ENCODE results near the gene SLIT1. TPM values are rescaled to one million over a fixed set of nuclear protein-coding genes. Genes with fewer than 3 reads are reported as not detected.
A peak's percentile ranks its signal among the peaks of the same experiment; 100 is the strongest.

Gene SLIT1
- total RNA-seq, 2 donors from 2014 or later = 0.06 to 0.25 TPM

DNA sequence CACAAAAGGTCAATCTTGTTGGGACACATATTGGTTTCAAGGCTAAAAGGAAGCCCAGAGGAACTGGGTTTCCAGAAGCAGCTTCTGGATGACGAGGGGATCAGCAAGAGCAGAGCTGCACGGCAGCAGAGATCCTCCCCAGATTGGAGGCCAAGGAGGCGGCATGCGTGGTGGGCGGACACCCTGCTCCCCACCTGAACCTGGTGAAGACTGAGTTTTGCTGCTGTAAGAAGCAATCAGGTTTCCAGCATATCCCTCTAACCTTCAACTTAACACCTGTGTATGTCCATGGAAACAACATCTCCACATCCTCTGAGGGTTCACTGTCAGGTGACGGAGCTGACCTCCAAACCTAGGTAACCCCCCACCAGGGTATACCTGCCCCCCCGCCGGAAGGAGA is 35.1 kb downstream of the SLIT1 start:
- intact Hi-C loops (cut with DNase I, micrococcal nuclease) = no loop called here
- DNase-seq (no peak), ATAC-seq (no peak)

DNA sequence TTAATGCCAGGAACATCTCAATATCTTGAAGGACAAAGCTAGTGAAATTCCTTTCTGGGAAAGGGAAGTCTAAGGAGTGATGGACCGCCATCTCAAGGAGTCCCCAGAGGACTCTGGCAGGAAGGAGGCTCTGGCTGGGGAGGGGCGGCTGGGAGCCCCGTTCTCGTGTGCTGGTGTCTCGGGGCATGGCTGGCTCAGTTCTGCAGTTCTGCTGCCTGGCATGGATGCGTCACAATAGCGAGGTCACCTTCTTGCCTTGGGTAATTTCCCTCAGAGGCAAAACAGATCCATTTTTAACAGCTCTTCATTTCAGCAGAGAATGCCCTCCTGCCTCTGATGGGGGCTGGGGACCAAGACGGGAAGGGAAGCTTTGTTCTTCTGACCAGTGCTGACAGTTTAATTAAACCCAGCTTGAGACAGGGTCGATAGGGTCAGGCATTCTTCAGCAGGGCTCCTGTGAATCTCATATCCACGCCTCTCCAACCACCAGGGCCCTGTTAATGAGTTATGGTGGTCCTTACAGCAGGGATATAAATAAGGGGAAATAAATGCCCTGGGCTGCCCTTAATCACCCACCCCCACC is 35.7 kb downstream of the SLIT1 start:
- intact Hi-C loops (cut with DNase I, micrococcal nuclease) = no loop called here
- ATAC-seq (no peak), DNase-seq (no peak)

DNA sequence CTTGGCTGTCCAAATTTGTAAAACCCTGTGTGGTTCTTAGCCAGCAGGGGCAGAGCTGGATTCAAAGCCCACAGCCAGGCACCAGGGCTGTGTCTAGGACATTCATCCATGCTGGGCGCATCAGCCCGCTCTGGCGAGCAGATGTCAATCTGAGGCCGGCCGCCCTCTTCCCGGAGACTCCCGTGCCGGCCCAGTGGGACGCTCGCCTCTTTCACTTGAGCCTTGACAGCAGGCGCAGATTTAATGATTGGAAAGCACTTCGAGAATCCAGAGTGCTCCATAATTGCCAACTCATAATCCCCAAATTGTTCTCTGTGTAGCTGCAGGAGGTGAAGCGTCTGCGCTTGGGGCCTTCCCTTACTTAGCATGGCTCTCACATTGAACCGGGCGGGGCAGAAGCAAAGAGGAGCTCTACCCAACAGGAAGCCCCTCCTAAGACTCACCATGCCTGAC is 36.7 kb downstream of the SLIT1 start:
- ATAC-seq (no peak), DNase-seq (no peak)
- intact Hi-C loops (cut with DNase I, micrococcal nuclease) = no loop called here

DNA sequence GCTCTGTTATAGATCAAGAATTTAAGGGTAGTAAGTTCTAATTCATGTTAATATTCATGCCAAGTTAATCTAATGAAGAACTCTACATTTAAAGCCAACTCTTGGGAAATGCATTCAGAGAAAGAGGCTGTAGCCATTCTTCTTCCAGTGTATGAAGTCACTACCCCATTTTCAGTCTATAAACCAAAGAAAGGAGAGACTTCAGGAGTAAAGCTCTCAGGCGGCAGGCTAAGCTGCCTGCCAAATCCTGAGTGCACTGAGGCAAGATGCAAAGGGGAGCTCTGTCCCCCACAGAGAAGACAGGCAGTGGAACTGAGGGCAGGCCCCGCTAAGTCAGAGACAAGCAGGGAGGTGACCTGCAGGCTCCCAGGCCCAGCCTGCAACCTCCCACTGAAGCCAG is 41.5 kb downstream of the SLIT1 start:
- DNase-seq (no peak), ATAC-seq (no peak)
- intact Hi-C loops (cut with DNase I, micrococcal nuclease) = no loop called here

DNA sequence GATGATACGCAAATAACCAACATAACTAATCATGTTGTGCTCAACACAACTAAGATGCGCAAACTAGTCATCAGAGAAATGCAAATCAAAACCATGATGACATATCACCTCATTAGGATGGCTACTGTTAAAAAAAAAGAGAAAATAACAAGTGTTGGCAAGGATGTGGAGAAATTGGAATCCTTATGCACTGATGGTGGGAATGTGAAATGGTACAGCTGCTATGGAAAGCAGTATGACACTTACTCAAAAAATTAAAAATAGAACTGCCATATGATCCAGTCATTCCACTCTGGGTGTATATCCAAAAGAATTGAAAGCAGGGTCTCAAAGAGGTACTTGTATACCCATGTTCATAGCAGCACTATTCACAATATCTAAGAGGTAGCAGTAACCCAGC is 42.9 kb downstream of the SLIT1 start:
- ATAC-seq (no peak), DNase-seq (no peak)
- intact Hi-C loops (cut with DNase I, micrococcal nuclease) = no loop called here

DNA sequence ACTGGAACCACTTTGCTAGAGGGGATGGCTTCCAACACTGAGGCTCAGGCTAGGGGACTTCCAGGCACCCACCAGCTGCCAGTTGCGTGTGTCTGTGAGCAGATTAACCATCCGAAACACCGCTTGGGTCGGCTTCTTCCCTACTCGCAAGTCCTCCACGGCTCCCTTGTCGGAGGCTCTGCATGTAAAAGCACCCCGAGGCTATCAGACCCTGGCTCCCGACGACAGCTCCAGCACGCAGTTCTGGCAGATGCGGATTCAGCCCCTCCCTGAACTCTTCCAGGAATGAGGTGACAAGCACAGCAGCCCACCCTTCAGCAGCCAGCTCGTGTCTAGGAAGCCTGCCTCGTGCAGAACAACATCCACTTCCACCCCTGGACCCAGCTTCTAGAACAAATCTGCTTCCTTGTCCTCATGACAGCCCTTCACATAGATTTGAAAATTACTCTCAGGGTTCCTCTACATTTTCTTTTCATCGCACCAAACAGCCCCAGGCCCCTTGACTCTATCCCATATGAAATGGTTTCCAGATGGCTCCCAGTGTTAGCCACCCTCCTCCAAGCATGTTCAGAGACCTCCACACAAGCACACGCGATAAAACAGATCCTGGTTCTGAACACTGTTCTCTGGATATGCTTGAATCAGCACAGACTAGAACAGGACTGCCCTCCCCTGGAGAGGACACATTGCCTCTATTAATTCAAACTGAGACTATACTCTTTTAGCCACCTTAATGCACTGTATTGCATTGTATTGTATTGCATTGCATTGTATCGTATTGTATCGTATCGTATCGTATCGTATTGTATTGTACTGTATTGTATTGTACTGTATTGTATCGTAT is 44.6 kb downstream of the SLIT1 start:
- intact Hi-C loops (cut with DNase I, micrococcal nuclease) = no loop called here
- ATAC-seq (no peak), DNase-seq (no peak)

DNA sequence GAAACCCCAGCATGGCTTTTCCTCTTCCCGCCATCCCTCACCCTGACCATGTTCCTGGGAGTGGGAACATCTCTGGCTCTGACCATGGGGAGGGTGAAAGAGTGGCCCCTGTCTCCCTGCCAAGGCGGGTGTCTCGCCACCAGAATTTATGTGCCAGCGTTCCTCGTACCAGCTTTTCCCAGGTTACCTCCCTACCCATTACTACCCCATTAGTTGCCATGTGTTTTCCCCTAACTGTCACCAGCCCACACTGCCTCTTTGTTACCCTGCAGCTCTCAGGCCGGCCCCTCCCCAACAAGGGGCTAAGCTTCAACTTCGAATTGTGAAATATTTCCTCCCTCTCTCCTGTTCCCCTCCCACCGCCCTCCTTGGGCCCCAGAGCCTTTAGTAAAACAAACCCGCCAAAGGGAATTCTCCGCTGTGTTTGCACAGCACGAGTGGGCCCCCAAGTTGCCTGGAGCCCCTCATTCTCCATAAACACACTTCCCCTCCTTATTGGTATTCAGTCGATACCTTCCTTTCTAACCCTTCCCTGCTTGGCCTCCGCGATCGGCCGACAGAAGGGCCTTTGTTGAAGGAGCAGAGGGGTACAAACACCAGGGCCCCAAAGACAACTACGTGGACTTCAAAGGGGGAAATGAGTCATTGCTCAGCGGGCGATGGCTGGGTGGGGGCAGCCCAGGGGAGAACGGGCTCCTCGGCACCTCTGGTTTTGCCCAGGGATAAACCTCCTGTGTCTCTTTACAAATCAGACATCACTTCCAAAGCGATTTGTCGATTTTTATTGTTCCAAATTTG is 45.5 kb downstream of the SLIT1 start:
- no peak for DNase-seq
- ATAC-seq = no peak

DNA sequence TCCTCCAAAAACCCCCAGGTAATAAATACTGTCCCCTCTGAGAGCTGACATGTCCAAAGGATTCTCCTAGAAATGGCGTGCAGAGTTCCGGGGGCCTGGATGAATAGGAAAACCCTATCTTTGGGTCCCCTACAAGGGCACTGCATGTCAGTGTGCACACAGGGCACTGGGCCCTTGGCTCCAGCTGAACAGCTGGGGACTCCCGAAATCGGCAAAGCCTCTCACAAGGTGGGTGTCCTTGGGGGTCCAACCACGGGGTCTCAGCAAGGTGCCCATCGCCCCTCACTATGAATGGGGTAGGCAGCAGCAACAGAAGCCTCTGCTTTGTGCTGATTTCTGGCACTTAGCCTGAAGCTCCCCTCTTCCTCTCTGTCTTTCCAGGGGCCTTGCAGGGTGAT is 46.1 kb downstream of the SLIT1 start:
- DNase-seq (no peak), ATAC-seq (no peak)
- intact Hi-C loops (cut with DNase I, micrococcal nuclease) = no loop called here

More for the DNA sequence above, 45.5 kb downstream of the SLIT1 start:
- intact Hi-C loops (cut with DNase I, micrococcal nuclease) = no loop called here

DNA sequence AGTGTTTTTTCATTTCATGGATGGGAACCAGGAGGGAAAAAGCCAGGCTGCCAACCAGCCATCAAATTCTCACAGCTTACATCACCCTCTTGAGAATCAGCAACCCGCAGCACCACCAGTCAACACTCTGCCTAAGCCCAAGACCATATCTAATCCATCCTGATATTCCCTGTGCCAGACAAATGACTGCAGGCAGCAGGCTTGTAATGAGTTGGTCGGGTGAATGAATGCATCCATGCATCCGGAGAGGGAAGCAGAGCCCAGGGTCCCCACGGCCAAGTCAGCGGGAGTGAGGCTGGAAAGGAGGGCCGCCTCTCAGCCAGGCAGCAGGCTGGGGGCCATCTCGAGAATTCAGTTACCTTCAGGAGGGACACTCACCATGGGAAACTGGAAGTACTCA is 46.9 kb downstream of the SLIT1 start:
- intact Hi-C loops (cut with DNase I, micrococcal nuclease) = no loop called here
- ATAC-seq (no peak), DNase-seq (no peak)

DNA sequence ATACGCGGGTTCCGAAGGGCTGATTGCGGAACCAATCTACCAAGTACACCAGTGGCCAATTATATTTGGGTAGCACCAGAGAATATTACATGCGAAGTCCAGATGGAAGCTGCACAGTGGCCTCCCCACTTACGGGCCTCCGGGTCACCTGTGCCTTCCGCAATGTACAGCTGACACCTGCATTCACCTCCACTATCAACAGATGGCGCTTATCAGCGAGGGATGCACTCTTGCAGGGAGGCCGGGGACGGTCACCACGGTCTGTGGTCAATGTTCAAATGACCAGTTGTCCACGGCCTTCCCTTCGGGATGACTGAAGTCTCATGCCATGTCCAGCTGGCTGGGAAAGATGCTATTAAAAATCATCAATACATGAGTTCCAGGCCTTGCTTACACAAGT is 47.6 kb downstream of the SLIT1 start:
- DNase-seq (peak in 1 of 2 donors; percentile 16), ATAC-seq (peak; percentile 65)
- intact Hi-C loops (cut with DNase I, micrococcal nuclease) = no loop called here

DNA sequence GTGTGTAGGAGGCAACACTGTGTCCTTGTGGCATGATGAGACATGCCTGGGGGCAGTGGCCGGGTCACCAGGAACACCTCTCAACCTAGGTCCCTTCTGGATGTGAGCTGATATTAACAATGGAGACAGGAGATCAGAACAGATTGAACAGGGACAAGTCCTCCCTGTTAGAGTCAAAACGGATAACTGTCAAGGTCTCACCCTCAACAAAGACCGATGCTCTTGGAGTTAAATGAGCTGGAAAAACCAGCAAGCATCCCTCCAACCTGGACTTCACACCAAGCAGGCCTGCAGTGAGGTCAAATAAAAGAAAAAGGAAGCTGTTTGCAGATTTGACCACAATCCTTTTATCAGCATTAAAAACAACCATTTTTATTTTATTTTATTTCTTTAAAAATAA is 49.0 kb downstream of the SLIT1 start:
- intact Hi-C loops (cut with DNase I, micrococcal nuclease) = no loop called here
- DNase-seq = no peak
- no peak for ATAC-seq

DNA sequence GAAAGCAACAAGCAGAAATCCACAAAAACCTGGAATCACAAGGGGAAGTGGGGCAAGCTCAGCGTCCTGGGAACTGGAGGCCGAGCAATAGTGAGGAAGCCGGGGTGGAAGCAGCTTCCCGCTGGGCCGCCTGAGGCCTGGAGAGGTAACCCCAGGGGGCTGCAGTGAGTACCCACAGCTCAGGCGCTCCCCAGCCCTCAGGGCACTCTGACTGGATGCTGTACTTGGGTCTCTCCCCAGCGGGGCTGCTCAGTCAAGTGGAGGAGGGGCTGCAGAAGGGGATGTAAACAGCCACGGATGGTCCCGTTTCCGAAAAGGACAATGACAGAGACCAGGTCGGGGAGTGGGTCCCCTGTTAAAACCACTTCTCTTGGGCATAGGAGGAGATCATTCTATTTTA is 50.3 kb downstream of the SLIT1 start:
- intact Hi-C loops (cut with DNase I, micrococcal nuclease) = no loop called here
- no peak for DNase-seq

DNA sequence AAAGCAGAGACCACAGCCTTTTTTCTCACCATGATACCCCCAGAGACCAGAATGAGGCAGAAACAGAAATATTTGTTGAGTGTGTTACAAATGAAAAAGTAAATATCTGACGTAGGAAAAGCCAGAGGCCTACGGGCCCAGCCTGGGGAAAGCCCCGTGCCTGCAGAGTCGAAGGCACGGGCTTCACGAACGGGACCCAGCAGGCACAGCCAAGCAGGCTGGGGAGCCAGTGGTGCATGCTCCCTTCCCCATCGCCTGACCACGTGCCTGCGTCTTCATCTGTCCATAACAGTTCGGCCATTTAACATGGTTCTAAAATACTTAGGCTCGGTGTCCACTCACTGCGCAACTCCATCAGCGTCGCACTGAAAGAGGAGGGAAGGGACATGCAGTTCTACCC is 50.8 kb downstream of the SLIT1 start:
- ATAC-seq (no peak), DNase-seq (no peak)
- intact Hi-C loops (cut with DNase I, micrococcal nuclease) = no loop called here

More for the DNA sequence above, 50.3 kb downstream of the SLIT1 start:
- no peak for ATAC-seq

DNA sequence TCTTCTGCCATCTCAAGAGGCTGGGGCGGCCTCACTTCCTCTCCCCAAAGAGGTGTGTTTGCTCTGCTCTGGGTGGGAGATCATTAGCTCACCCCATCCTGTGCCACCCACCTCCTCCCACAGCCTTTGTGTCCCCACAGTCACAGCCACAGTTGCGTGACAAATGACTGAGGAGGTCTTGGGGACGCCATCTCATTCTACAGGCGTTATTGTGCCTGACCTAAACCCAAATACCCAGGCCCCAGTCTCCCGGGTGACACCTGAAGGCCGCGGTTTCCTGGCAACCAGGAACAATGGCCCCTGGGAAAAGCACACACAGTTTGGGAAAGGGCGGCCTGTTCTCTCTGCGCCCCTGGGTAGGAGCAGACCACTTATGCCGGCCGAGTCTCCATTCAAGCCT is 51.6 kb downstream of the SLIT1 start:
- no peak for ATAC-seq
- DNase-seq = no peak
- intact Hi-C loops (cut with DNase I, micrococcal nuclease) = no loop called here

DNA sequence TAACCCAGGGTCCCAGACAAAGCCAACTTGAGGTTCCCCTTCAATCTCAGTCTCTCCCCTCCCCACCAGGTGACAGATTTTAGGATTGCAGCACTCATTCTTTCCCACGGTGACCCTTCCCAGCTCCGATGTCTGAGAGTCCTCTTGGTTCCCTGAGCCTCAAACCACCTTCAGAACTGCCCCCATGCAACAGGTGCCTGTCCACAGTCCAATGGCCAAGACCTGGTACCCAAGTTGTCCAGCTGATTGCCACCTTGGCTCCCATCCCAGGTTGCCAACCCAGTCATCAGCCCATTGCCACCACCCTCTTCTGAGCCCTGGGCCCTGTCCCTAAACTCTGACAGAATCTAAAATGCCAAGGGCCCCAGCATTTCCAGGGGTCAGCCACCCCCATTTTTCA is 53.5 kb downstream of the SLIT1 start:
- no peak for DNase-seq
- no peak for ATAC-seq
- intact Hi-C loops (cut with DNase I, micrococcal nuclease) = no loop called here

DNA sequence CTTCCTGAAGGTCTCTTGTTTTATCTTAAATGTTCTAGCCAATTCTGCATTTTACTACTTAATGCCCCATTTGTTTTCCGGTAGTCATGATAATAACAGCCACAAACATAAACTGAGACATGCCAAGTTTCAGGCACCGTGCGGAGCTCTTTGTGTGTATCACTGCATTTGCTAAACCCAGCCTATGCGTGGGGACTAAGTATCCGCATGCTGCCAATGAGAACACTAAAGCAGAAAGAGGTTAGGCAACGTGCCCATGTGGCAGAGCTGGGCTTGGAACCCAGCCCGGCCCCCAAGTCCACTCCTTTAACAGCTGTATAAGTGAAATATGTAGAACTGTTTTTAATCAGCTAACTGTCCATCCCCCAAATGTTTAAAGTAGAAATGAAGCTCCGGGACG is 54.1 kb downstream of the SLIT1 start:
- intact Hi-C loops (cut with DNase I, micrococcal nuclease) = no loop called here

DNA sequence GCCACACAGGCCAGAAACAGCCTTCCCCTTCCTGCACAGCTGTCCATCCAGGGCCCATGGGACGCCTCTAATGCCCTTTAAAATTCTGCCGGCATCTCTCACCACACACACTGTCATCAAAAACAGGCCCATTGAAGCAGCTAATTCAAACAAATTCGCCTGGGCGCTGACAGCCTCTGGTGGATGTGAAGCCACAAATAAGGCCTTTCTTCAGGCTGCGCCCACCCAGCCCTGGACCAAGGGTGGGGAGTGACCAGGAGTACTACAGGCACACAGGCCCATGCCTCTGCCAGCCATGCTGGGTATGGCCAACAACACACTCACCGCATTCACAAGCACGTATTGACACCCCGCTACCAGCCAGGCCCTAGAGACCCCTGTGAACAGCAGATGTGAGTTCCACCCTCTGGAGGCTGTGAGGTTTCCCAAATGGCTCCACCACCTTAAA is 54.6 kb downstream of the SLIT1 start:
- DNase-seq (no peak), ATAC-seq (no peak)
- intact Hi-C loops (cut with DNase I, micrococcal nuclease) = no loop called here

More for the DNA sequence above, 54.1 kb downstream of the SLIT1 start:
- DNase-seq (no peak), ATAC-seq (no peak)

DNA sequence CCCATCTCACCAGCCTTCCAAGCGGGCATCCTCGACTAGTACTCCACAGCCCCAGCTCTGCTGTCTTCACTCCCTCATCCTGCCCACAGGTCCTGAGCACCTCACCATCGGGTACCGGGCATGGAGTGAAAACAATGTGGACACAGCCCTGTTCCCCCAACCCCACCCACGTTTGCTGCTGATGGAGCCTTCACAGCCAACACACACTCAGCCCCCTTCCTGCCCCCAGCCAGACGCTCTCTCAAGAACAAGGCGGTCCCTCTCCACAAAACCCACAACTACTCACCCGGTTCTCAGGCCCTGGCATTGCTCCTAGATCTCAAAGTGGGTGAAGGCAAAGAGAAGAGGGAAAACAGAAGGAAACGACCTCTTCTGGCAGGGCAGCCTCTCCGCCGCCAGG is 56.1 kb downstream of the SLIT1 start:
- no peak for DNase-seq
- intact Hi-C loops (cut with DNase I, micrococcal nuclease) = no loop called here
- ATAC-seq = no peak

DNA sequence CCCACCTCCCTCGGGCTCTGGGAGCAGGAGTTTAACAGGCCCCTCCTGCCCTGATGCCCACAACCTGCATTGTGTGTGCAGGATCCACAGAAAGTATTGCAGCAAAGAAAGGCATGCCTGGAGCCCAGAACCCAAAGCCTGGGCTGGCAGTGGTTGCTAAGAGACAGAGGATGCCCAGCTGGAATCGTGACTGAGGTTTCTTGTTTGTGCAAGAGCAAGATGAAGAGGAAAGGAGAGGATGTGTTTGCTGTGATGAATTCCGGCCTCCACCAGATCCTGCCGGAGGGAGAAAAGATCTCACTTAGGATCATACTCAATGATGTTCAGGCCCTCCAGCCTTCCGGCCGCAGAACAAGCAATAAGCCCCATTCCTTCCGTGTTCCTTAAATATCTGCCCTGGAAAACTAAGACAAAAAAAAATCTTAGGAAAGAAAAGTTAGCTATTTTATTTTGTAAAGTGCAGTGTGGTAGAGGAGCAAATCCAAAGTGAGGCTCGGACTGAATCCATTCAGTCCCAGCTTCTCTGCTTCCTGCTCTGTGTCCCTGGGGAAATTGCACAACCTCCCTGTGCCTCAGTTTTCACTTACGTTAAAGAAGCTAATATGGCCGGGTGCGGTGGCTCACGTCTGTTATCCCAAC is 57.1 kb downstream of the SLIT1 start:
- intact Hi-C loops (cut with DNase I, micrococcal nuclease) = no loop called here
- no peak for DNase-seq
- no peak for ATAC-seq

Data from left colon (tissue), 2 donors.